Suprapubic skin (tissue), 4 donors: ENCODE data around the gene CNNM2.

ENCODE experiments used
- CTCF ChIP-seq, 2 donors: fragments of 200-600 bp in 1 of 2; fragments of 450-650 bp in 1 of 2; sonication (generic) in 1 of 2; IDR thresholded peaks; one replicate each; pipeline ENCODE4 v1.5.1; 2016 to 2019; ENCODE audit warnings: antibody characterized with exemption in 2 of 2, mild to moderate bottlenecking in 1 of 2, moderate library complexity in 1 of 2
- POLR2A ChIP-seq, 2 donors: fragments of 450-650 bp; IDR thresholded peaks; one replicate each; pipeline ENCODE4 v1.6.1; 2017; ENCODE audit warnings: antibody characterized with exemption in 2 of 2, mild to moderate bottlenecking in 2 of 2, moderate library complexity in 2 of 2
- POLR2AphosphoS5 ChIP-seq, 3 donors: sonication (generic); formaldehyde crosslinking; IDR thresholded peaks; one replicate each; pipeline ENCODE4 v1.6.1; 2017; ENCODE audit warnings: antibody characterized with exemption in 3 of 3

GRCh38 chr10:103040418-103040817 lies 122.3 kb downstream of the CNNM2 start:
- no peak for TF ChIP-seq CTCF (IDR thresholded peaks at IDR 0.05)
- TF ChIP-seq POLR2AphosphoS5 (IDR thresholded peaks at IDR 0.05), result no peak
- TF ChIP-seq POLR2A (IDR thresholded peaks at IDR 0.05), result no peak
